ENCODE data around the gene BTBD2. TPM values are rescaled to one million over a fixed set of nuclear protein-coding genes. Genes with fewer than 3 reads are reported as not detected.

BTBD2 gene
- total and polyA plus RNA-seq, 2 of the 13 experiments (the other 11 are each of a cell fraction or from before 2014, with no cell fraction given) = 28.1 to 45.3 TPM

GRCh38 chr19:2049741-2050348 lies 34.3 kb upstream of the BTBD2 start (continued):
- TF ChIP-seq ZBTB40 (IDR thresholded peaks at IDR 0.05) = no peak
- no peak; the same call in 1 of the 2 replicates for TF ChIP-seq ZBTB40 (CRISPR knock-in tag; IDR thresholded peaks at IDR 0.05)
- TF ChIP-seq EED (CRISPR knock-in tag; IDR thresholded peaks at IDR 0.05) = no peak
- TF ChIP-seq TEAD3 (CRISPR knock-in tag; optimal IDR thresholded peaks at IDR 0.05; ENCODE audit: borderline replicate concordance) = no peak
- no peak for TF ChIP-seq ZNF709 (CRISPR knock-in tag; IDR thresholded peaks at IDR 0.05)
- no peak for TF ChIP-seq ZNF205 (CRISPR knock-in tag; IDR thresholded peaks at IDR 0.05)
- TF ChIP-seq ZNF446 (CRISPR knock-in tag; IDR thresholded peaks at IDR 0.05) = no peak
- no peak for TF ChIP-seq ZNF850 (CRISPR knock-in tag; conservative IDR thresholded peaks at IDR 0.05)
- TF ChIP-seq ZNF142 (CRISPR knock-in tag; IDR thresholded peaks at IDR 0.05) = no peak
- TF ChIP-seq DNMT1 (CRISPR knock-in tag; IDR thresholded peaks at IDR 0.05) = no peak
- no peak for TF ChIP-seq TBP (CRISPR knock-in tag; IDR thresholded peaks at IDR 0.05)
- TF ChIP-seq ZNF557 (CRISPR knock-in tag; IDR thresholded peaks at IDR 0.05) = no peak
- no peak for TF ChIP-seq ESRRA (CRISPR knock-in tag; IDR thresholded peaks at IDR 0.05; ENCODE audit: low read depth)
- TF ChIP-seq ZNF451 (CRISPR knock-in tag; IDR thresholded peaks at IDR 0.05) = 0 out of 2 replicates have a peak, but pooled peaks have one; percentile 48

Data from HepG2 (cell line).